GM12878 (cell line): ENCODE results near the gene ATIC. TPM values are rescaled to one million over a fixed set of nuclear protein-coding genes. Genes with fewer than 3 reads are reported as not detected.

Source experiments
- ATAC-seq: fragments of 200-7000 bp; cut with Tn5 transposase; 3 replicates; pipeline ENCODE4 v1.9.1; 2020; ENCODE audit warnings: mild to moderate bottlenecking, moderate library complexity
- BruUV-seq: library from RNA; stranded (reverse); fragments of 400-500 nt; replicated peaks from 2 replicates; lab custom pipeline; 2021; lab: Mats Ljungman, UMichigan
- CTCF ChIA-PET: fragments of 300-600 bp; sonication (Branson Sonifier 250); formaldehyde crosslinking; extraction: SDS; loops from one replicate; lab custom pipeline; 2021; ENCODE audit warnings: inconsistent platforms; lab: Yijun Ruan, JAX
- POLR2A ChIA-PET: fragments of 350-600 bp; formaldehyde crosslinking; extraction: SDS; loops from one replicate; lab custom pipeline; 2021; ENCODE audit warnings: inconsistent platforms; lab: Charles Lee
- RAD21 ChIA-PET: fragments of 300-600 bp; sonication (Branson Sonifier 250); formaldehyde crosslinking; loops from one replicate; lab custom pipeline; 2023; ENCODE audit warnings: antibody characterized with exemption; ENCODE audit not compliant: unreplicated experiment; lab: Charles Lee
- SMC1A ChIA-PET: fragments of 300-600 bp; sonication (Branson Sonifier 250); formaldehyde crosslinking; loops from one replicate; lab custom pipeline; 2023; ENCODE audit not compliant: unreplicated experiment, uncharacterized antibody; lab: Charles Lee
- DNase-seq: peaks from one replicate; pipeline ENCODE4 v3.0.0-alpha.2; 2011; ENCODE audit warnings: low read depth, low spot score
- FAIRE-seq: peaks from 3 replicates; lab custom pipeline; 2011; peaks lifted over from hg19 to GRCh38; lab: Jason Lieb, UNC
- H2AFZ ChIP-seq: 2 replicates; pipeline ENCODE4 v1.6.0; 2011; ENCODE audit warnings: low read depth, low read length, control low read depth; ENCODE audit not compliant: control insufficient read depth
- H3K27ac ChIP-seq: 2 replicates; pipeline ENCODE4 v1.5.1; 2011; ENCODE audit warnings: control low read depth; ENCODE audit not compliant: control insufficient read depth, insufficient read depth
- H3K27me3 ChIP-seq, 2 experiments: replicated peaks in 1 of 2; 2 replicates each; pipeline versions ENCODE4 v1.6.0 to v1.6.1; 2011; ENCODE audit warnings: low read length in 1 of 2; ENCODE audit not compliant: control insufficient read depth in 2 of 2, insufficient read depth in 2 of 2
- H3K36me3 ChIP-seq, 2 experiments: 2 replicates each; pipeline ENCODE4 v1.5.1; 2011; ENCODE audit warnings: low read length in 1 of 2; ENCODE audit not compliant: control insufficient read depth in 2 of 2, insufficient read depth in 2 of 2
- H3K4me1 ChIP-seq: 2 replicates; pipeline ENCODE4 v1.6.1; 2011; ENCODE audit warnings: mild to moderate bottlenecking, low read length, moderate library complexity, mixed read lengths; ENCODE audit not compliant: control insufficient read depth, insufficient read depth
- H3K4me2 ChIP-seq: 2 replicates; pipeline ENCODE4 v1.6.0; 2011; ENCODE audit warnings: control low read depth; ENCODE audit not compliant: control insufficient read depth, insufficient read depth
- H3K4me3 ChIP-seq: fragments of 200-600 bp; sonication (generic); 2 replicates; pipeline ENCODE4 v1.5.1; 2016
- H3K79me2 ChIP-seq: 2 replicates; pipeline ENCODE4 v1.6.0; 2011; ENCODE audit warnings: low read length; ENCODE audit not compliant: control insufficient read depth, insufficient read depth
- H3K9ac ChIP-seq: 2 replicates; pipeline ENCODE4 v1.8.0; 2011; ENCODE audit warnings: low read length, control low read depth, mixed read lengths; ENCODE audit not compliant: control insufficient read depth, insufficient read depth
- H3K9me3 ChIP-seq: replicated peaks from 3 replicates; pipeline ENCODE4 v1.5.1; 2011; ENCODE audit warnings: mild to moderate bottlenecking, low read length; ENCODE audit not compliant: control insufficient read depth, insufficient read depth
- H4K20me1 ChIP-seq: 2 replicates; pipeline ENCODE4 v1.6.0; 2011; ENCODE audit not compliant: control insufficient read depth, insufficient read depth
- MXI1 ChIP-seq: fragments of 150-350 bp; IDR thresholded peaks from 2 replicates; pipeline ENCODE4 v1.6.1; 2011; ENCODE audit warnings: low read depth, mild to moderate bottlenecking, inconsistent platforms, low read length, improper control_type of control experiment
- POLR2AphosphoS5 ChIP-seq: IDR thresholded peaks from 2 replicates; pipeline ENCODE4 v1.6.1; 2011; ENCODE audit warnings: mild to moderate bottlenecking, low read length, inconsistent platforms
- ZNF24 ChIP-seq: fragments of 450-650 bp; IDR thresholded peaks from 2 replicates; pipeline ENCODE4 v1.6.1; 2017; ENCODE audit warnings: antibody characterized with exemption, mild to moderate bottlenecking
- WGBS: methylation state at CpG from one replicate; pipeline ENCODE4 v1.1.6; 2016; ENCODE audit warnings: low lambda C conversion rate; ENCODE audit not compliant: insufficient replicate concordance, insufficient coverage; ENCODE audit errors: missing lambda C conversion rate; 5-methylcytosine and 5-hydroxymethylcytosine counted together
- in situ Hi-C: fragments of 300-500 bp; cut with MboI; formaldehyde crosslinking; loops from 9 replicates; pipeline ENCODE4 v1.14.3; 2018; ENCODE audit warnings: mixed read lengths
- intact Hi-C: fragments of 100-400 bp; cut with micrococcal nuclease; formaldehyde crosslinking; loops from one replicate; pipeline ENCODE4 v1.14.2; 2022; ENCODE audit not compliant: unreplicated experiment
- polyA plus RNA-seq, 11 experiments: library from polyadenylated mRNA; depleted of rRNA in 4 of 11; unstranded in 6 of 11; stranded (reverse) in 5 of 11; fragments of >200 nt; fragmentation: Nextera tagmentation in 4 of 11; fragmentation: Illumina TruSeq in 1 of 11; extraction: Ambion mirVana in 4 of 11; extraction: Trizol in 1 of 11; gene quantifications; 1 replicate in 1 of 11; 2 replicates in 10 of 11; pipeline versions ENCODE4 v1.2.1 to v1.2.3, GENCODE V29; 2011 to 2016; ENCODE audit warnings: inconsistent platforms in 2 of 11, missing spikeins in 2 of 11, low read depth in 1 of 11
- total RNA-seq, 4 experiments: library from RNA; depleted of rRNA in 3 of 4; stranded (reverse); fragments of >200 nt in 3 of 4; fragmentation: Illumina TruSeq in 1 of 4; extraction: Trizol in 1 of 4; gene quantifications; 2 replicates each; pipeline versions ENCODE4 v1.2.1 to v1.2.3, GENCODE V29; 2013 to 2021
- TF ChIP-seq, protein P1 (sequence below): fragments of 450-650 bp; IDR thresholded peaks from 2 replicates; pipeline ENCODE4 v1.6.1; 2018; ENCODE audit warnings: mild to moderate bottlenecking, low read depth, moderate library complexity; ENCODE audit not compliant: partially characterized antibody

Gene ATIC
- total and polyA plus RNA-seq, 10 of the 15 experiments (the other 5 are each of a cell fraction or from before 2014, with no cell fraction given), result 45.1 to 518 (median 306) TPM

DNA sequence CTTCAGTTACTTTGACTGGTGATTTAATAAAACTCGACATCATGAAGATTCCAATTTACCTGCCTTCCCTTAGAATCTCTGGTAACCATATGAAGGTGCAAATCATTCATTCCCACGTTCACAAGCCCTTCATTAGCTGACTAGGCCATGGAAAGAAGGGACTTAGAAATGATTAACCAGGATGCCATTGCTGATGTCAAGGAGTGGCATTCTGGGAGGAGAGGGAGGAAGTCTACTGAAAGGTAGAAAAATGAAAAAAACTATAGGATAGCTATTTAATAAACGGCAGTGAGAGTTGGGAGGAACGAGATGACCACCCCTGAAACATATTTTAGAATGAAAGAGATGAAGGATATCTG lies 1.4 kb downstream of the ATIC start:
- RAD21 ChIA-PET, result interaction anchor here (2.5 to 2.6 kb wide), 2 partner anchors 605 to 618 kb away, joined by 8 to 11 read pairs; no protein-coding TSS in a partner anchor
- ATAC-seq, result no peak
- Histone ChIP-seq H3K4me1 (no peaks in the 10 kb centered on the region; the same call in 1 of the 2 replicates), H3K27ac (peak overlapping the region; percentile 97), H4K20me1 (no peaks in the 10 kb centered on the region), H2AFZ (no peak overlapping the region), H3K36me3 (peaks cover 0 to 19% of the 10 kb centered on the region in 2 experiments; a peak in 2 of 4 replicates), H3K79me2 (peaks cover 53% of the 10 kb centered on the region), H3K9ac (peak overlapping the region; percentile 90; the same call in 1 of the 2 replicates), H3K4me3 (peak overlapping the region; percentile 86), H3K4me2 (peak overlapping the region; percentile 60), H3K9me3 (no peaks in the 10 kb centered on the region; the same call in 2 of the 3 replicates), H3K27me3 (no peaks in the 10 kb centered on the region)
- BruUV-seq, result TSS peak; percentile 70
- POLR2A ChIA-PET, result interaction anchor here (3.2 kb wide), 1 partner anchor 19 kb away, joined by 11 read pairs; no protein-coding TSS in a partner anchor
- in situ Hi-C loops (no loop called here), intact Hi-C loops (loop anchor here (5.0 to 10.0 kb wide), 2 partner anchors 506 to 522 kb away; partner anchors contain the start of gene BARD1)
- TF ChIP-seq ZNF24 (peak; percentile 55; the same call in 1 of the 2 replicates), MXI1 (no peak), POLR2AphosphoS5 (no peak)
- TF ChIP-seq, protein P1, sequence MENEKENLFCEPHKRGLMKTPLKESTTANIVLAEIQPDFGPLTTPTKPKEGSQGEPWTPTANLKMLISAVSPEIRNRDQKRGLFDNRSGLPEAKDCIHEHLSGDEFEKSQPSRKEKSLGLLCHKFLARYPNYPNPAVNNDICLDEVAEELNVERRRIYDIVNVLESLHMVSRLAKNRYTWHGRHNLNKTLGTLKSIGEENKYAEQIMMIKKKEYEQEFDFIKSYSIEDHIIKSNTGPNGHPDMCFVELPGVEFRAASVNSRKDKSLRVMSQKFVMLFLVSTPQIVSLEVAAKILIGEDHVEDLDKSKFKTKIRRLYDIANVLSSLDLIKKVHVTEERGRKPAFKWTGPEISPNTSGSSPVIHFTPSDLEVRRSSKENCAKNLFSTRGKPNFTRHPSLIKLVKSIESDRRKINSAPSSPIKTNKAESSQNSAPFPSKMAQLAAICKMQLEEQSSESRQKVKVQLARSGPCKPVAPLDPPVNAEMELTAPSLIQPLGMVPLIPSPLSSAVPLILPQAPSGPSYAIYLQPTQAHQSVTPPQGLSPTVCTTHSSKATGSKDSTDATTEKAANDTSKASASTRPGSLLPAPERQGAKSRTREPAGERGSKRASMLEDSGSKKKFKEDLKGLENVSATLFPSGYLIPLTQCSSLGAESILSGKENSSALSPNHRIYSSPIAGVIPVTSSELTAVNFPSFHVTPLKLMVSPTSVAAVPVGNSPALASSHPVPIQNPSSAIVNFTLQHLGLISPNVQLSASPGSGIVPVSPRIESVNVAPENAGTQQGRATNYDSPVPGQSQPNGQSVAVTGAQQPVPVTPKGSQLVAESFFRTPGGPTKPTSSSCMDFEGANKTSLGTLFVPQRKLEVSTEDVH, result no peak
- 74% methylated on average over 4 of the region's 4 CpGs for WGBS
- no peak for FAIRE-seq
- CTCF ChIA-PET, result interaction anchor here (0.6 to 1.5 kb wide), 4 partner anchors 19 to 600 kb away, joined by 3 to 4 read pairs (median 3); no protein-coding TSS in a partner anchor
- no peak for DNase-seq
- SMC1A ChIA-PET, result interaction anchor here (1.1 to 1.8 kb wide), 7 partner anchors 9 to 413 kb away, joined by 3 to 6 read pairs (median 3); no protein-coding TSS in a partner anchor
